ENCODE measurements around the gene KRT13. TPM values are rescaled to one million over a fixed set of nuclear protein-coding genes. Genes with fewer than 3 reads are reported as not detected.
A peak's percentile ranks its signal among the peaks of the same experiment; 100 is the strongest.

The KRT13 gene
- total and polyA plus RNA-seq, 2 experiments from 2014 or later, result not detected

DNA sequence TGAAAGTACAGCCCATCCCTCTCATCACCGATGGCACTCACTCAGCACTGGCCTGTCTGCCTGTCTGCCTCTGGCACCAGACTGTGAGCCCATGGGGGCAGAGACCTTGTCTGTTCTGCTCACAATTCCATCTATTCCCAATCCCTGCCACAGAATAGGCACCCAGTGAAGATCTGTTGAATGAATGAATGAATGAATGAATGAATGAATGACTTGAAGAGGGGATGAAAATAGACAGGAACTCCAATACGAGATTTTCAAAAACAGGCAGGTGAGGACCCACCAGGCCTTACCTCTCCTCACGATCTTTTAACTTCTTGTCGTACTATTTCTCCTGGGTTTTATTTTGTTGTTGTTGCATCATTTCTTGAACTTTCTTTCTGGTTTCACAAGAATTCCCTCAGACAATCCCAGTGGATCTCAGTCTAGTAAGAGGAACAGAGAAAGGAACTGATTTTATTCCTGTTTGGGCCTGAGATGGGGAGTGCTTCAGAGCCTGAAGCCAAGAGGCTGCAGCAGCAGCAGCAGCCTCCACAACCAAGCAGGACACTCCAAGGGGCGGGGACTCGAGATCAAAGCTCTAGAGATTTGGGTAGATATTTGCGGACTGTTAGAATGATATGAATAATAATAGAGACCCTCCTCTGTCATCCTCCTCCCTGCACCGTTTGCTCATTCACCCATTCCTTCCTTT lies 48.7 kb upstream of the KRT13 start:
- no peaks in the 10 kb centered on the region for H4K20me1 ChIP-seq (replicated peaks; ENCODE audit: insufficient read depth)
- DNase-seq (ENCODE audit: low spot score) (peak; percentile 41), ATAC-seq (peak; percentile 19; the same call in 1 of the 3 replicates)
- H3K36me3 ChIP-seq (ENCODE audit: insufficient read depth), result no peaks in the 10 kb centered on the region
- no peak overlapping the region for H3K4me3 ChIP-seq
- peaks cover 12% of the 10 kb centered on the region for H3K4me1 Mint-ChIP-seq
- no peaks in the 10 kb centered on the region for H3K9me2 ChIP-seq (ENCODE audit: insufficient read depth)
- peaks cover 22% of the 10 kb centered on the region for H3K27me3 Mint-ChIP-seq (ENCODE audit: insufficient read depth, low read depth, poor library complexity)
- H3K4me3 Mint-ChIP-seq, result no peak overlapping the region
- H3K27ac ChIP-seq (ENCODE audit: low read depth), result no peak overlapping the region
- no peaks in the 10 kb centered on the region for H3F3A ChIP-seq (replicated peaks; ENCODE audit: low read depth)
- no peaks in the 10 kb centered on the region for H3K9me3 Mint-ChIP-seq
- TF ChIP-seq EZH2 (IDR thresholded peaks at IDR 0.05; ENCODE audit: low read depth, unreplicated experiment), result no peak
- TF ChIP-seq, protein P1, sequence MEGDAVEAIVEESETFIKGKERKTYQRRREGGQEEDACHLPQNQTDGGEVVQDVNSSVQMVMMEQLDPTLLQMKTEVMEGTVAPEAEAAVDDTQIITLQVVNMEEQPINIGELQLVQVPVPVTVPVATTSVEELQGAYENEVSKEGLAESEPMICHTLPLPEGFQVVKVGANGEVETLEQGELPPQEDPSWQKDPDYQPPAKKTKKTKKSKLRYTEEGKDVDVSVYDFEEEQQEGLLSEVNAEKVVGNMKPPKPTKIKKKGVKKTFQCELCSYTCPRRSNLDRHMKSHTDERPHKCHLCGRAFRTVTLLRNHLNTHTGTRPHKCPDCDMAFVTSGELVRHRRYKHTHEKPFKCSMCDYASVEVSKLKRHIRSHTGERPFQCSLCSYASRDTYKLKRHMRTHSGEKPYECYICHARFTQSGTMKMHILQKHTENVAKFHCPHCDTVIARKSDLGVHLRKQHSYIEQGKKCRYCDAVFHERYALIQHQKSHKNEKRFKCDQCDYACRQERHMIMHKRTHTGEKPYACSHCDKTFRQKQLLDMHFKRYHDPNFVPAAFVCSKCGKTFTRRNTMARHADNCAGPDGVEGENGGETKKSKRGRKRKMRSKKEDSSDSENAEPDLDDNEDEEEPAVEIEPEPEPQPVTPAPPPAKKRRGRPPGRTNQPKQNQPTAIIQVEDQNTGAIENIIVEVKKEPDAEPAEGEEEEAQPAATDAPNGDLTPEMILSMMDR (conservative IDR thresholded peaks at IDR 0.05; ENCODE audit: low read depth in 2 of 2), result no peak
- H3K27ac Mint-ChIP-seq, result no peak overlapping the region
- no peaks in the 10 kb centered on the region; the same call in none of the 2 replicates for H3K4me1 ChIP-seq (ENCODE audit: insufficient read depth)
- 0 out of 2 replicates have a peak overlapping the region, but pooled peaks have one; percentile 35 for H2AFZ ChIP-seq
- H3K79me2 ChIP-seq (replicated peaks; ENCODE audit: insufficient read depth), result no peaks in the 10 kb centered on the region
- H3K36me3 Mint-ChIP-seq (ENCODE audit: low read depth), result no peaks in the 10 kb centered on the region
- no peak overlapping the region for H3K4me2 ChIP-seq
- no peaks in the 10 kb centered on the region for H3K27me3 ChIP-seq (ENCODE audit: insufficient read depth)

DNA sequence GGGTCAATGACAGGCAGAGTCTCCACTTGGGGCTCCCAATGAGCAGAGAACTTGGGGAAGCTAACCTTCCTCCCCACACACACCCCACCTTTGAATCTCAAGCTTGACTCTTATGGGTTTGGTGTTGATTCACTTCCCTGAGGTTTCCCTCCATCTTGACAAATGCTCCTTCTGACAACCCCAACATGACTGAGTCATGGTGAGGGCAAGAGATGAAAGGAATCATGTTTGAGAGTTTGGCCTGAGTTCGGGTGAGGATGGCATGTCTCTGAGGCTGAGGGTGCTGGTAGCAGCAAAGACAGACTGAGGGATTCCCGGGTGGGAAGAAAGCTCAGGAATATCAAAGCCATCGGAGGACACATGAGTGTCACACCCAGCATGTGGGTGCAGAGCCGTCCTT lies 47.8 kb upstream of the KRT13 start:
- Histone ChIP-seq H2AFZ (no peak overlapping the region), H3K79me2 (replicated peaks; ENCODE audit: insufficient read depth) (no peaks in the 10 kb centered on the region), H3K36me3 (ENCODE audit: insufficient read depth) (no peaks in the 10 kb centered on the region), H3K4me1 (ENCODE audit: insufficient read depth) (peaks cover 5% of the 10 kb centered on the region), H3K4me2 (no peak overlapping the region), H4K20me1 (replicated peaks; ENCODE audit: insufficient read depth) (no peaks in the 10 kb centered on the region), H3K27me3 (ENCODE audit: insufficient read depth) (no peaks in the 10 kb centered on the region), H3K4me3 (no peak overlapping the region), H3F3A (replicated peaks; ENCODE audit: low read depth) (no peaks in the 10 kb centered on the region), H3K27ac (ENCODE audit: low read depth) (no peak overlapping the region), H3K9me2 (ENCODE audit: insufficient read depth) (no peaks in the 10 kb centered on the region)
- H3K36me3 Mint-ChIP-seq (ENCODE audit: low read depth), result no peaks in the 10 kb centered on the region
- H3K27ac Mint-ChIP-seq, result no peak overlapping the region
- ATAC-seq, result no peak
- DNase-seq (ENCODE audit: low spot score), result no peak
- H3K9me3 Mint-ChIP-seq, result no peaks in the 10 kb centered on the region
- no peak overlapping the region for H3K4me3 Mint-ChIP-seq
- H3K4me1 Mint-ChIP-seq, result peaks cover 17% of the 10 kb centered on the region
- H3K27me3 Mint-ChIP-seq (ENCODE audit: insufficient read depth, low read depth, poor library complexity), result peaks cover 25% of the 10 kb centered on the region
- TF ChIP-seq, protein P2, sequence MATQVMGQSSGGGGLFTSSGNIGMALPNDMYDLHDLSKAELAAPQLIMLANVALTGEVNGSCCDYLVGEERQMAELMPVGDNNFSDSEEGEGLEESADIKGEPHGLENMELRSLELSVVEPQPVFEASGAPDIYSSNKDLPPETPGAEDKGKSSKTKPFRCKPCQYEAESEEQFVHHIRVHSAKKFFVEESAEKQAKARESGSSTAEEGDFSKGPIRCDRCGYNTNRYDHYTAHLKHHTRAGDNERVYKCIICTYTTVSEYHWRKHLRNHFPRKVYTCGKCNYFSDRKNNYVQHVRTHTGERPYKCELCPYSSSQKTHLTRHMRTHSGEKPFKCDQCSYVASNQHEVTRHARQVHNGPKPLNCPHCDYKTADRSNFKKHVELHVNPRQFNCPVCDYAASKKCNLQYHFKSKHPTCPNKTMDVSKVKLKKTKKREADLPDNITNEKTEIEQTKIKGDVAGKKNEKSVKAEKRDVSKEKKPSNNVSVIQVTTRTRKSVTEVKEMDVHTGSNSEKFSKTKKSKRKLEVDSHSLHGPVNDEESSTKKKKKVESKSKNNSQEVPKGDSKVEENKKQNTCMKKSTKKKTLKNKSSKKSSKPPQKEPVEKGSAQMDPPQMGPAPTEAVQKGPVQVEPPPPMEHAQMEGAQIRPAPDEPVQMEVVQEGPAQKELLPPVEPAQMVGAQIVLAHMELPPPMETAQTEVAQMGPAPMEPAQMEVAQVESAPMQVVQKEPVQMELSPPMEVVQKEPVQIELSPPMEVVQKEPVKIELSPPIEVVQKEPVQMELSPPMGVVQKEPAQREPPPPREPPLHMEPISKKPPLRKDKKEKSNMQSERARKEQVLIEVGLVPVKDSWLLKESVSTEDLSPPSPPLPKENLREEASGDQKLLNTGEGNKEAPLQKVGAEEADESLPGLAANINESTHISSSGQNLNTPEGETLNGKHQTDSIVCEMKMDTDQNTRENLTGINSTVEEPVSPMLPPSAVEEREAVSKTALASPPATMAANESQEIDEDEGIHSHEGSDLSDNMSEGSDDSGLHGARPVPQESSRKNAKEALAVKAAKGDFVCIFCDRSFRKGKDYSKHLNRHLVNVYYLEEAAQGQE (IDR thresholded peaks at IDR 0.05; ENCODE audit: unreplicated experiment), result no peak
- TF ChIP-seq, protein P3, sequence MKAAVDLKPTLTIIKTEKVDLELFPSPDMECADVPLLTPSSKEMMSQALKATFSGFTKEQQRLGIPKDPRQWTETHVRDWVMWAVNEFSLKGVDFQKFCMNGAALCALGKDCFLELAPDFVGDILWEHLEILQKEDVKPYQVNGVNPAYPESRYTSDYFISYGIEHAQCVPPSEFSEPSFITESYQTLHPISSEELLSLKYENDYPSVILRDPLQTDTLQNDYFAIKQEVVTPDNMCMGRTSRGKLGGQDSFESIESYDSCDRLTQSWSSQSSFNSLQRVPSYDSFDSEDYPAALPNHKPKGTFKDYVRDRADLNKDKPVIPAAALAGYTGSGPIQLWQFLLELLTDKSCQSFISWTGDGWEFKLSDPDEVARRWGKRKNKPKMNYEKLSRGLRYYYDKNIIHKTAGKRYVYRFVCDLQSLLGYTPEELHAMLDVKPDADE (IDR thresholded peaks at IDR 0.05), result no peak
